Endodermal cell (in vitro differentiated cells): ENCODE data around the gene NMU. TPM values are rescaled to one million over a fixed set of nuclear protein-coding genes. Genes with fewer than 3 reads are reported as not detected.
"Not testable (repeated sequence)": the region's sequence is repeated elsewhere in the genome, so short reads cannot be mapped to it uniquely, and the experiment has no call there.

ENCODE experiments used
- DNase-seq: peaks from one replicate; pipeline ENCODE4 v3.0.0-alpha.2; 2017
- H3K27ac ChIP-seq: 2 replicates; pipeline ENCODE4 v1.5.1; 2013; ENCODE audit warnings: mild to moderate bottlenecking, low read depth, low read length, moderate library complexity
- H3K27me3 ChIP-seq: 2 replicates; pipeline ENCODE4 v1.6.1; 2013; ENCODE audit warnings: mild to moderate bottlenecking, low read length, moderate library complexity; ENCODE audit not compliant: insufficient read depth, control insufficient read depth, poor library complexity, severe bottlenecking
- H3K36me3 ChIP-seq: 2 replicates; pipeline ENCODE4 v1.7.0; 2013; ENCODE audit warnings: mild to moderate bottlenecking, low read length, moderate library complexity; ENCODE audit not compliant: control insufficient read depth, insufficient read depth
- H3K4me1 ChIP-seq: one replicate; pipeline ENCODE4 v1.7.0; 2013; ENCODE audit warnings: low read length; ENCODE audit not compliant: control insufficient read depth, insufficient read depth
- H3K4me3 ChIP-seq: 2 replicates; pipeline ENCODE4 v1.5.1; 2013; ENCODE audit warnings: mild to moderate bottlenecking, low read length, moderate library complexity
- H3K9ac ChIP-seq: 2 replicates; pipeline ENCODE4 v1.6.1; 2013; ENCODE audit warnings: mild to moderate bottlenecking, low read length, moderate library complexity; ENCODE audit not compliant: poor library complexity, severe bottlenecking; ENCODE audit errors: extremely low read depth
- H3K9me3 ChIP-seq: 2 replicates; pipeline ENCODE4 v1.6.1; 2013; ENCODE audit warnings: mild to moderate bottlenecking, low read length, moderate library complexity; ENCODE audit not compliant: control insufficient read depth
- H3K27ac Mint-ChIP-seq: 2 replicates; pipeline ENCODE4 v1.8.0; 2020; ENCODE audit warnings: mixed read lengths
- H3K27me3 Mint-ChIP-seq: 2 replicates; pipeline ENCODE4 v1.8.0; 2021; ENCODE audit warnings: mild to moderate bottlenecking, mixed read lengths; ENCODE audit not compliant: insufficient read depth
- H3K36me3 Mint-ChIP-seq: 2 replicates; pipeline ENCODE4 v1.8.0; 2020; ENCODE audit warnings: low read depth, mixed read lengths
- H3K4me1 Mint-ChIP-seq: 2 replicates; pipeline ENCODE4 v1.8.0; 2020; ENCODE audit warnings: mixed read lengths
- H3K4me3 Mint-ChIP-seq: 2 replicates; pipeline ENCODE4 v1.8.0; 2020; ENCODE audit warnings: mild to moderate bottlenecking, moderate library complexity, mixed read lengths
- H3K9me3 Mint-ChIP-seq: 2 replicates; pipeline ENCODE4 v1.8.0; 2020; ENCODE audit warnings: mild to moderate bottlenecking, mixed read lengths
- CTCF ChIP-seq: fragments of 200-600 bp; sonication (generic); conservative IDR thresholded peaks from 2 replicates; pipeline ENCODE4 v1.5.0; 2021; ENCODE audit warnings: antibody characterized with exemption, mild to moderate bottlenecking
- WGBS, 2 experiments: methylation state at CpG; one replicate each; pipeline versions ENCODE4 v1.1.5 to v1.1.7; 2013; ENCODE audit warnings: missing lambda C conversion rate in 2 of 2, mixed read lengths in 1 of 2; ENCODE audit not compliant: insufficient coverage in 1 of 2, insufficient read length in 1 of 2; 5-methylcytosine and 5-hydroxymethylcytosine counted together
- long read RNA-seq, 4 experiments: library from polyadenylated mRNA in 2 of 4; library from RNA in 1 of 4; library from capped mRNA in 1 of 4; stranded (forward) in 3 of 4; unstranded in 1 of 4; transcript quantifications; one replicate each; pipeline ENCODE4 v2.0.0, GENCODE V29; 2020 to 2021; ENCODE audit warnings: inconsistent platforms in 1 of 4
- polyA plus RNA-seq, 2 experiments: library from polyadenylated mRNA; stranded (reverse); fragments of 50-300 nt; gene quantifications; one replicate each; pipeline ENCODE4 v1.2.3, GENCODE V29; 2013
- total RNA-seq, 2 donors: library from RNA; stranded (reverse); fragmentation: NEBNext Ultra II Directional in 1 of 2; extraction: Animal tissue kit (Norgen Biotek cat#: 25700) in 1 of 2; gene quantifications; 2 replicates in 1 of 2; 3 replicates in 1 of 2; pipeline ENCODE4 v1.2.1, GENCODE V29; 2021

NMU gene
- total RNA-seq, result 10 to 100 TPM in 1 of 2 donors, 1 to 10 TPM in 1; 9.6 to 17.2 TPM
- polyA plus RNA-seq (2013, experiment 1 of 2), result 21.5 TPM
- 17.1 TPM for polyA plus RNA-seq (2013, experiment 2 of 2)
- long read RNA-seq, experiment 1, partial matches to known transcripts, result 0 of 6 reads
- long read RNA-seq, experiment 1, other reads (novel, unspliced or antisense), result 2 of 6 reads
- long read RNA-seq, experiment 2, partial matches to known transcripts, result 1 of 7 reads
- long read RNA-seq, experiment 2, other reads (novel, unspliced or antisense), result 3 of 7 reads
- long read RNA-seq, experiment 3, transcript NMU-201 (10 exons, 816 nt), result major isoform, 5 of 7 reads
- long read RNA-seq, experiment 3, partial matches to known transcripts, result 1 of 7 reads
- long read RNA-seq, experiment 3, other reads (novel, unspliced or antisense), result 1 of 7 reads
- long read RNA-seq, experiment 4, transcript NMU-201 (10 exons, 816 nt), result major isoform, 8 of 10 reads
- long read RNA-seq, experiment 4, partial matches to known transcripts, result 0 of 10 reads
- long read RNA-seq, experiment 4, other reads (novel, unspliced or antisense), result 2 of 10 reads

- WGBS, 2 experiments, result 1 to 2% methylated on average over 25 to 80 of the region's 80 CpGs
- H3K9ac ChIP-seq, result no peak within 1 kb of the TSS
- H3K4me1 Mint-ChIP-seq, result peaks cover 40% of the 10 kb centered on the region
Observed at GRCh38 chr4:55635741-55636655, at the start of gene NMU. TSS of gene NMU (minus strand) at chr4:55636298. CDS start at chr4:55636192, 106 bp downstream.

GRCh38 chr4:55684276-55684675 lies 48.2 kb upstream of the NMU start:
- Mint-ChIP-seq H3K27me3 (no peaks in the 10 kb centered on the region), H3K9me3 (peaks cover 4% of the 10 kb centered on the region), H3K4me1 (no peaks in the 10 kb centered on the region), H3K36me3 (no peaks in the 10 kb centered on the region), H3K4me3 (no peak overlapping the region), H3K27ac (no peak overlapping the region)
- Histone ChIP-seq H3K4me3 (no peak overlapping the region), H3K9ac (no peak overlapping the region), H3K4me1 (no peaks in the 10 kb centered on the region), H3K9me3 (no peaks in the 10 kb centered on the region), H3K27me3 (no peaks in the 10 kb centered on the region), H3K36me3 (no peaks in the 10 kb centered on the region), H3K27ac (no peak overlapping the region)
- no peak for DNase-seq
- WGBS, 2 experiments, result 97% methylated on average over 3 of the region's 3 CpGs; no CpG with 5 or more reads in 1 of the 2 experiments
- no peak for TF ChIP-seq CTCF

More at GRCh38 chr4:55635741-55636655, at the start of gene NMU:
- peak; percentile 59 for TF ChIP-seq CTCF
- DNase-seq, result peak; percentile 85
- Histone ChIP-seq H3K4me3 (peak within 1 kb of the TSS; percentile 86), H3K27ac (no peak within 1 kb of the TSS), H3K36me3 (no peaks in the 10 kb centered on the region), H3K27me3 (peaks cover 14% of the 10 kb centered on the region), H3K4me1 (peaks cover 6% of the 10 kb centered on the region), H3K9me3 (peaks cover 6% of the 10 kb centered on the region)
- Mint-ChIP-seq H3K27ac (no peak within 1 kb of the TSS), H3K36me3 (no peaks in the 10 kb centered on the region), H3K27me3 (peaks cover 21% of the 10 kb centered on the region), H3K4me3 (peak within 1 kb of the TSS; percentile 72), H3K9me3 (peaks cover 9% of the 10 kb centered on the region)

- H3K4me1 ChIP-seq, H3K27ac Mint-ChIP-seq, H3K9ac ChIP-seq, H3K4me3 Mint-ChIP-seq, H3K4me3 ChIP-seq, H3K4me1 Mint-ChIP-seq, DNase-seq, H3K9me3 ChIP-seq, H3K27me3 ChIP-seq, H3K9me3 Mint-ChIP-seq, H3K27ac ChIP-seq, H3K27me3 Mint-ChIP-seq, H3K36me3 Mint-ChIP-seq, H3K36me3 ChIP-seq: not testable (repeated sequence)
- 94% methylated on average over 3 of the region's 3 CpGs; no CpG with 5 or more reads in 1 of the 2 experiments for WGBS, 2 experiments
Observed at GRCh38 chr4:55682797-55683196, 46.7 kb upstream of the NMU start.
